HG03139 (cell line): ENCODE results near the gene ZIC5.

ENCODE experiments used
- ATAC-seq: cut with Tn5 transposase; IDR thresholded peaks from one replicate; pipeline ENCODE4 v1.9.1; 2021; ENCODE audit not compliant: unreplicated experiment

ZIC5 gene

GRCh38 chr13:99938635-99939034 lies 32.9 kb downstream of the ZIC5 start:
- no peak for ATAC-seq

GRCh38 chr13:99935772-99936171 lies 35.8 kb downstream of the ZIC5 start:
- ATAC-seq: no peak

GRCh38 chr13:99932912-99933311 lies 38.7 kb downstream of the ZIC5 start:
- ATAC-seq: no peak

- ATAC-seq: no peak
Observed at GRCh38 chr13:99930925-99931324, 40.6 kb downstream of the ZIC5 start.

- ATAC-seq: no peak
Observed at GRCh38 chr13:99929866-99930265, 41.7 kb downstream of the ZIC5 start.

GRCh38 chr13:99926014-99926731 lies 45.4 kb downstream of the ZIC5 start:
- ATAC-seq: no peak

- ATAC-seq: no peak
Observed at GRCh38 chr13:99923877-99924582, 47.5 kb downstream of the ZIC5 start.

- no peak for ATAC-seq
Observed at GRCh38 chr13:99922631-99923404, 48.7 kb downstream of the ZIC5 start.

- no peak for ATAC-seq
Observed at GRCh38 chr13:99919132-99919531, 52.4 kb downstream of the ZIC5 start.

- ATAC-seq: no peak
Observed at GRCh38 chr13:99916366-99917103, 55.0 kb downstream of the ZIC5 start.

GRCh38 chr13:99913167-99913566 lies 58.4 kb downstream of the ZIC5 start:
- ATAC-seq: no peak
